Daoy (cell line): Measurements from ENCODE around the gene ZIC1. TPM values are rescaled to one million over a fixed set of nuclear protein-coding genes. Genes with fewer than 3 reads are reported as not detected.
A peak's percentile ranks its signal among the peaks of the same experiment; 100 is the strongest.

Source experiments
- DNase-seq: peaks from one replicate; pipeline ENCODE4 v3.0.0-alpha.2; 2015; ENCODE audit warnings: low read depth
- total RNA-seq: library from RNA; depleted of rRNA; stranded (reverse); fragments of >200 nt; shearing (Covaris generic); gene quantifications from 2 replicates; pipeline ENCODE4 v1.2.3, GENCODE V29; 2014

The ZIC1 gene
- total RNA-seq, 1 experiment from 2014 or later, result 10.3 TPM

DNA sequence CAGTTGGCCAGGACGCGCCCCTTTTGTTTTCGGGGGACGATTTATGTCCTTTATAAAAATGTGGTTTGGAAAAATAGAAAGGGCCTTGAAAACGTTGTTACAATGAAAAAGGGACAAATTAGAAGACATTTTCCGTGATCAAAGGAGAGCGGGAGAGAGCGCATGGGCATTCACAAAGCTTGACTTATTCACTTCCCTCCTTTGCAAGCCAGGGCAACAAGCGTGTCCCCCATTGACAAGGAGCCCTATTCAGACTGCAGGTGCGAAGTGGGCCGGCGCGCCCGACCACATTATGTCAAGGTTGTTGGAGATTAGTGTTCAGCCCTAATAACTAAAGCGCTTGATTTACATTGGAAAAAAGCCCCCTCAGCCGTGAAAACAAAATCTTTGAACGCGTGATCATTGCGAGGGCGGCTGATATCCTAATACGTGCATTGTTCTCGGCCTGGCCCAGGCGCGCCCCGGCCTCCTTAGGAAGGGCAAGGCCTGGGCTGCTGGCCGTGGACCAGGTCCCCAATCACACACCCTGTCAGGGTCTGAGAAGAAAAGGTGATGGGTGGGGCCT, 28.7 kb upstream of the ZIC1 start:
- DNase-seq, result no peak

GRCh38 chr3:147380977-147381376, 28.2 kb upstream of the ZIC1 start:
- DNase-seq, result no peak

GRCh38 chr3:147381596-147381995, 27.6 kb upstream of the ZIC1 start:
- no peak for DNase-seq

DNA sequence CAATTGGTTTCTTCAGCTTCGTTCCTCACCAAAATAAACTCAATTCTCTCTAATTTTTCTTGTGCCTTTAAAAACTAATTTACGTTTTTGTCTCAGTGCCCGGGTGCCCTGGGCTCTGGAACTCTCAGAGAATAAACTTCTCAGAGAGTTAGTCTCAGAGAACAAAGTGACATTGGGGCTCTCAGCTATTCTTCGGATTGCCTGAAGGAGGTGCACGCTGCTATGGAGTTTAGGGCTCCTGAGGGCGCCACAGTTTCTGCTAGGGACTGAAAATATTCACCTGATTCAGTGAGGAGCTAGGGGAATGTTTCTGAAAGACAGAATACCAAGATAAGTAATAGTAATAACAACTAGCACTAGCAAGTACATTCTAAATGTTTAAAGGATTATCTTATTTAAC, 25.5 kb upstream of the ZIC1 start:
- no peak for DNase-seq

- no peak for DNase-seq
Observed at GRCh38 chr3:147384210-147385058, 24.7 kb upstream of the ZIC1 start.

DNA sequence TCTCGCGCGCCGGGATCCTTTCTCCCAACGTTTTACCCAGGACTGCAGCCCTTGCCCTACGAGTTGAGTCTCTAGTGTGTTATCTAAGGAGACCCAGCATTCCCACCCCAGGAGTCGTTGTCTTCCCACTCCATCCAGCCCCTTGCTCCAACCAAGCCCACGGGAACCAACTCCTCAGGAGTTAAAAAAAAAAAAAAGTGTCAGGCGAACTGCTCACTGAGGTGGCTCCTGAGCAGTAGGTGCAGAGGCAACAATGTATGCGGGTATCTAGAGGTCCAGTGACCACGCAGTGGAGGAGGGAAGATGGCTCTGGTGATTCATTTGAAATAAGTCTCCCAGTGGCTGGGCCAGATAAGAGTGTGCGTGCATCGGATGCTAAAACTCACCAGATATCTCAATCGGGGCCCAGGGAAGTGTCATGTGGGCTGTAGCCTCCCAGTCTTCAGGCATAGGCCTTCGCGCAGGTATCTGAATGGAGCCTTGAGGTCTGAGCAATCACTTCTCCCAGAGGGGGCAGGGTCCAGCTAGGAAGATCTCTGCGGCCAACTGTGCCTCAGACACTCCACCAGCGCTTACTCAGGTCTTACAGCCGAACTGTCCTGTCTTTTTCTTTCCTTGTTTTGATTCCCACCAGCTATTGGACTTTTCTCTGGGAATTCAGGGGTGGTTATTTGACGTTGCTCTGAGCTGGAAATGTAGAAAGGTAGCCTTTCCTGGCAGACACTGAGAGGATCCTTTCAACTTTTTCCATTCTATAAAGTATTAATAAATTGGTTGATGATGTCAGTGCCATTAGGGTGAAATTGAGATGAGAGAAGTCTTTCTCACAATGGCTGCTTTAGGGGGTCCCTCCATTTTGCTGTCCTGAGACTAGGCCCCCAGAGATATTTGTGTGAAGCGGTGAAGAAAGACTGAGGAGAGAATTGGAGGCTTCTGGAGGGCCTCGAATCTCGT, 23.8 kb upstream of the ZIC1 start:
- DNase-seq, result no peak

DNA sequence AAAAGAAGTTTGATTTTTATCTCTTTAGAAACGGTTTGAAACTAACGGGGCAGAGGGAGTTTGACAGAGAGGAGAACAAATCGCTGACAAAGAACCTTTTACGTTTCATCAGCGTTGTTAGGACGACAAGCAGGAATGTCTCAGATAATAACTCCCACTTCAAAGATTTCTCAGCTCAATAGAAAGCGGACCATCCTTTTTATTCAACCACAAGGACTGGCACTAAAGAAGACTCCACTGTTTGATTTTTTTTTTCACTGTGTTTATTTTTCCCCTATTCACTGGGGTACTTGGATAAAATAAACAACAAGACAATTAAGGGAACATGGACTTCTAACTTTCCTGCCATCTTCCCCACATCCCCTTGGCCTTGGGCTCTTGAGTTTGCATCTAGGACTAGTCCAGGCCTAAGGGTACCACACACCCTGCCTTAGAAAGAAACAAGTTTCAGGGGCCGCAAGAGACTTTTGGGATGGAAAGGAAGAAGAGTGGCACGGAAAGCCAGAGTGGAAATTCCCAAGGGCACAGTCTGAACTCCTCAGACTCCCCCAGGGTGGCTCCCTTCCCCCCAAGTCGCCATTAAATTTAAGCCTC, 21.8 kb upstream of the ZIC1 start:
- no peak for DNase-seq

GRCh38 chr3:147387885-147388699, 21.1 kb upstream of the ZIC1 start:
- DNase-seq, result no peak

DNA sequence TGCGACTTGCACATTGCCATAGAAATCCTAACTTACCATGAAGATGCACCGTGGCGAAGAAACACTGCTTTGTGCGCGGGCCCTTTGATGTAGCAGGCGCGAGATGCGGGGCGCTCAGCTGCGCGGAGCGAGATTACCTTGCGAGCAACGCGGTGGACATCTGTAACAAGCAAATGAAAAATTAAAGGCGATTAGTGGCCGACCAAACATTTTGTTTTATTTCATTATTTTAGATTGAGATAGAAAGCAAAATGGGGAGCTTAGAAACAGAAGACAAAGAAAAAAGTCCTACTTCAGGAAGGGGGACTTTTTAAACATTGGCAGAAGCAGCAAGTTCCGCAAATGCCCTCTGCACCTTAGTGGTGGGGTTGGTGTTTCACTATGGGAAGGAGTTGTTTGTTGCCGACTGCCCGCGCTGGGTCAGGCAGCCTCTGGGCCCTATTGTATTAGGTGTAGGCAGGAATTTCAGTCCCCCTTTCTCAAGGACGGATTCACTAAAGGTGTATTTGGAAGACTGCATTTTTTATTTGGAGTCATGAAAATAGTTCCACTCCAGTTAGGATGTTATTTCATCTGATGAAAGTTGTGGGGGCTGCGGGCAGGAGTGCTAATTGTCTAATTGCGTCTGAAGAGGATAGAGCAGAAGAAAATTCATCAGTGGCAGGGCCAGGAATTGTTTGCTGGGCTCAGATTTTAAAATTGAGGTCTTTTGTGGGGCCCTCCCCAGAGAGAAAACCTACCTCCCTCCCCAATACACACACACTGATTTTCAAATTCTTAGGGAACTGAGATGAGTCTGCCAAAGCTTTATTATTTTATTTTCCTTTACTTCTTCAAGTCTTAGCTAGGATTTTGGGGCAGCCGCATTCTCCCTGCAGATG, 20.2 kb upstream of the ZIC1 start:
- no peak for DNase-seq

GRCh38 chr3:147389717-147390116, 19.4 kb upstream of the ZIC1 start:
- DNase-seq, result no peak

DNA sequence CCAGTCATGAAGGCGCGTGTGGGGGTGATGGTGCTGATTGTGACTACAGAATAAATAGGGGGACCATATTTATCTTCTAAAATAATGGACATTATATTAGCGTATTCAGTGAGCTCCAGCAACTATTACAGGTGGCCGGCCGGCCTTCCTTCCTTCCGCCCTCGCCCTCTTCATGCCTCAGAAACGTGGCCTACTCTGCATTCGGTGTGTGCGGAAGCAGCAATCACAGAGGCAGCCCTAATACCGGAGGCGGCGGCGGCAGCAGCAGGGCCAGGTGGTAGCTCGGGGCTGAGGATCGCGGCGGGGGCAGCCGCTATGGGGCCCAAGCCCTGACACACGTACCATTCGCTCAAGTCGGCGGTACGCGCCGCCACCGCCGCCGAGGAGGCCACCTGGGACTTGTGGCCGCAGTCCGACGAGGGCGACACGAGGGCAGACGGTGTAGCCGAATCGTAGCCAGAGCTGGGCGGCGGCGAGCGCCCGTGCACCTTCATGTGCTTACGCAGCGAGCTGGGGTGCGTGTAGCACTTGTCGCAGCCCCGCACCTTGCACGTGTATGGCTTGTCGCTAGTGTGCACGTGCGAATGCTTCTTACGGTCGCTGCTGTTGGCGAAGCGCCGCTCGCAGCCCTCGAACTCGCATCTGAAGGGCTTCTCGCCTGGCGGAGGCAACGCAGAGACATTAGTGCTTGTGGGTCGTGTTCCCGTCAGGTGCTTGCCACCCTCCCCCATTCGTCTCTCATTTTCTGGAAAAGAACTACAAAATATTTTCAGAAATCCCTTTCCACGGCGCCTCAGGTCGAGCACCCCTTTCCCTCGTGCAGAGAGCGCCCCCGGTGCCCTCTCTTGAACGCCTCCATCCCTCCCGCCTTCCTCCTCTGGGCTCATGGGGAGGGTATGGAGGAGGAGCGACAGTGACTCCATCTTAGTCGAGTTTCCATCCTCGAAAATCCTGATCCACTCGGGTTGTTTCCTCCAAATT, 18.3 kb upstream of the ZIC1 start:
- DNase-seq, result no peak

DNA sequence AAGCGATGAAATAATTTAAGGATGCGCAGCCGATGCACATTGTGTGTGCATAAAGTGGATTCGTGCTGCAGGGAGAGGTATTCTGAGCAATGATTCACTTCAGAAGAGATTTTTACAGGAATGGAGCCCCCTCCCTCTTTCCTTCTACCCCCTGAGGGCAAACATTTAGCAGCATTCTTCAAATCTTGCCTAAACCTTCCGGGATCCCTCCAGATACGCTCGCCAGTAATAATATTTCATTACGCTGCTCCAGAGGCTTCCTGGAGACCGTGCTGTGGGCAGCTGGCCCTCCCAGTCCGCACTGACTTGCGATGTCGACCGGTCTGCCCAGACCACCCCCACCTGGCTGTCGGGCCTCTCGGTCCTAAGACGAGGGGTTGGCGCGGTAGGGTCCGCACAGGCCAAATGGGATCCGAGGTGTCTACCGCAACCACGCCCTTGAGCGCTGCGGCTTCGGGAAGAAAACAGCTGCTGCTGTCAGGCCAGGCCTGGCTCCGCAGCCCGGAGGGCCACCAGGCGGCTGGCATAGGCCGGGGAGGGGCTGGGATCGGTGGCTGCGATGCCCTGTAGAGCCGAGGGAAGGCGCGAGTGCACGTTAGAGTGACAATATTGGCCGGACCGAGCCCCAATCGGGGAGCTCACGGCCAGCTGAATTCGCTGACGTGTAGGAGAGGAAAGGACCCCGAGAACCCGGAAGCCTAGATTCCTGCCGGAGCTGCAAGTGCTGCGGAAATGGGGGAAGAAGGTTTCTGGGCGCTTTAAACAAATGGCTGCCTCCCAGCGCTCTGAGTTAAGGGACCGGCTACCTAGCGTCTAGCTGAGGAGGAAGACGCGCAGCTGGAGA, 17.2 kb upstream of the ZIC1 start:
- peak; percentile 92 for DNase-seq

GRCh38 chr3:147392625-147392946, 16.6 kb upstream of the ZIC1 start:
- no peak for DNase-seq

DNA sequence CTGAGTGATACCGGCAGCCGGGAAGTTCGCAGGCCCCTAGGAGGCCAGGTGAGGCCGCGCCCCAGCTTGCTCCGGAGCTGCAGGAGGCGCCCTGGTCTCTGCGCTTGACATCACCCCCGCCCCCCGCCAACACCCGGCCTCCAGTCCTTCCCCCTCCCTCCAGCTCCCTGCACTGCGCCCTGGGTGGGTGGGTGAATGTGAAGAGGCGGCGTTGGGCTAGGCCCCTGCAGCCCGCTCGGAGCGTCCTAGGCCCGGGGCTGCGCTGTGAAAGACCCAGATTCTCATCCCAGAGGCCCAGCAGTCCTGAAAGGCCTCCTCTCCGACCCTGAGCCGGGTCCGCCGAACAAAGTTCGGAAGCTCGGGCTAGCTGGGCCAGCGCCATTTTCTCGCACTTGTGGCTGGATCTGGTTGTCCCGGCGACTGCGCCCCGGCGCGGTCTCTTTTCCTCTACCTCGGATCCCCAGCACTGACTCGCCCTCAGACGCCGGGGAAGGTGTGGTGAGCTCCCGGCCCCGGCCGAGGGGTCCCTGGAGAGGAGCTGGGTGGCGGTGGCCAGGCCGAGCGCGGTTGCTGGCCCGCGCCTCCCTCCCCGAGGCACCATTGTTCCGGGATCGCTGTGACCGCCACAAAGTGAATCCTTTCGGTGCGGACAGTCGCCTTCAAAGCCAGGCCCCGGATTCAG, 15.8 kb upstream of the ZIC1 start:
- DNase-seq, result peak; percentile 90

DNA sequence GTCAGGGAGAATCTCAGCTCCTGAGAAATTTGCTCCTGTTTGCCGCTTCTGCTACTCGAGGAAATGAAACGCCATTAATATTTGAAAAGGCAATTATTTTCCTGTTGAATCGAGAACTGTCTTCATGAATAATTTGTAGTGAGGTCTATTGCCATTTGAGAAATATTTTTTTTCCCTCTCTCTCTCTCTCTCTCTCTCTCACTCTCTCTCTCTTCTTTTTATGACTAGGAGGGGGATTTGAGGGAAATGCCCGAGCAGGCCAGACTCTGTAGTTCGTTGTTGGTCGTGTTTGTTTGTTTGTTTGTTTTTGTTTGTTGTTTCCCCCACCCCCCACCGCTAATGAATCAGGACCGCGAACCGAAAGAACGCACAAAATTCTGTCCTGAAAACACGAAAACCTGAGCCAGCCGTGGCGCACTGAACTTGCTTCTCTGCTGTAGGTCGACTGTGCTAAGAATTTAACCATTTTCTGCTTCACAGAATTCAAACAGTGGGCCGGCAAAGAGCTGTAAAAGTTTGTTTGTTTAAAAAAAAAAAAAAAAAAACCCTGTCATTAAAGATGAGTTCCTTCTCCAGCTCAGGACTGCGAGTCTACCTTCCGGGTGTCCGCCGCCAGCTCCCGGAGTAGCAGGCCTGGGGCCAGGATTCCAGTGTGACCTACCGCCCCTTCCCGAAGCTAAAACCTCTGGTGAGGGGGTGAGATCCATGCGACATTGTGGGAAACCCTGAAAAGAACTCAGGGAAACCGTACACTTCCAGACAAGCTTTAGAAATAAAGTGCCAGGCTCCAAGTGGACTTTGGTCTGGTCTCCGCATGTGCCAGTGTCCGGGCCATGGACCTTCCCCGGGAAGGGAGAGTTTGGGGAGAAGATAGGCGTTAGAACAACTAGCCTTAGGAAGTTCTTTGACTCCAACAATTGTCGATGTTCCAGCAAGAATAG, 15.0 kb upstream of the ZIC1 start:
- DNase-seq, result peak; percentile 49

- DNase-seq, result no peak
Observed at GRCh38 chr3:147394884-147395225, 14.3 kb upstream of the ZIC1 start.
